Skeletal muscle tissue (tissue), 4 donors: ENCODE results near the gene LAX1. TPM values are rescaled to one million over a fixed set of nuclear protein-coding genes. Genes with fewer than 3 reads are reported as not detected.

Experiments
- H3K27ac ChIP-seq: one replicate; pipeline ENCODE4 v1.7.0; 2013; ENCODE audit warnings: mild to moderate bottlenecking, low read depth, low read length, inconsistent platforms
- H3K27me3 ChIP-seq, 3 donors: one replicate each; pipeline ENCODE4 v1.7.0; 2013; ENCODE audit warnings: low read length in 3 of 3; ENCODE audit not compliant: control insufficient read depth in 3 of 3, insufficient read depth in 3 of 3
- H3K36me3 ChIP-seq, 3 donors: one replicate each; pipeline ENCODE4 v1.7.0; 2013; ENCODE audit warnings: low read length in 3 of 3; ENCODE audit not compliant: control insufficient read depth in 3 of 3, insufficient read depth in 3 of 3
- H3K4me1 ChIP-seq, 3 donors: one replicate each; pipeline ENCODE4 v1.7.0; 2013; ENCODE audit warnings: low read length in 3 of 3, mild to moderate bottlenecking in 3 of 3; ENCODE audit not compliant: control insufficient read depth in 3 of 3, insufficient read depth in 3 of 3
- H3K4me3 ChIP-seq, 3 donors: one replicate each; pipeline ENCODE4 v1.7.0; 2013; ENCODE audit warnings: low read length in 3 of 3
- H3K9ac ChIP-seq, 3 donors: one replicate each; pipeline ENCODE4 v1.7.0; 2013; ENCODE audit warnings: low read length in 3 of 3, mild to moderate bottlenecking in 3 of 3, moderate library complexity in 2 of 3, low read depth in 1 of 3
- H3K9me3 ChIP-seq, 3 donors: one replicate each; pipeline ENCODE4 v1.7.0; 2013; ENCODE audit warnings: low read length in 3 of 3; ENCODE audit not compliant: control insufficient read depth in 3 of 3
- total RNA-seq: library from RNA; depleted of rRNA; stranded (reverse); fragments of >200 nt; gene quantifications from one replicate; pipeline ENCODE4 v1.2.3, GENCODE V29; 2014
- donor health status: Osteomylitis.

LAX1 gene, protein sequence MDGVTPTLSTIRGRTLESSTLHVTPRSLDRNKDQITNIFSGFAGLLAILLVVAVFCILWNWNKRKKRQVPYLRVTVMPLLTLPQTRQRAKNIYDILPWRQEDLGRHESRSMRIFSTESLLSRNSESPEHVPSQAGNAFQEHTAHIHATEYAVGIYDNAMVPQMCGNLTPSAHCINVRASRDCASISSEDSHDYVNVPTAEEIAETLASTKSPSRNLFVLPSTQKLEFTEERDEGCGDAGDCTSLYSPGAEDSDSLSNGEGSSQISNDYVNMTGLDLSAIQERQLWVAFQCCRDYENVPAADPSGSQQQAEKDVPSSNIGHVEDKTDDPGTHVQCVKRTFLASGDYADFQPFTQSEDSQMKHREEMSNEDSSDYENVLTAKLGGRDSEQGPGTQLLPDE
- total RNA-seq: not detected

DNA sequence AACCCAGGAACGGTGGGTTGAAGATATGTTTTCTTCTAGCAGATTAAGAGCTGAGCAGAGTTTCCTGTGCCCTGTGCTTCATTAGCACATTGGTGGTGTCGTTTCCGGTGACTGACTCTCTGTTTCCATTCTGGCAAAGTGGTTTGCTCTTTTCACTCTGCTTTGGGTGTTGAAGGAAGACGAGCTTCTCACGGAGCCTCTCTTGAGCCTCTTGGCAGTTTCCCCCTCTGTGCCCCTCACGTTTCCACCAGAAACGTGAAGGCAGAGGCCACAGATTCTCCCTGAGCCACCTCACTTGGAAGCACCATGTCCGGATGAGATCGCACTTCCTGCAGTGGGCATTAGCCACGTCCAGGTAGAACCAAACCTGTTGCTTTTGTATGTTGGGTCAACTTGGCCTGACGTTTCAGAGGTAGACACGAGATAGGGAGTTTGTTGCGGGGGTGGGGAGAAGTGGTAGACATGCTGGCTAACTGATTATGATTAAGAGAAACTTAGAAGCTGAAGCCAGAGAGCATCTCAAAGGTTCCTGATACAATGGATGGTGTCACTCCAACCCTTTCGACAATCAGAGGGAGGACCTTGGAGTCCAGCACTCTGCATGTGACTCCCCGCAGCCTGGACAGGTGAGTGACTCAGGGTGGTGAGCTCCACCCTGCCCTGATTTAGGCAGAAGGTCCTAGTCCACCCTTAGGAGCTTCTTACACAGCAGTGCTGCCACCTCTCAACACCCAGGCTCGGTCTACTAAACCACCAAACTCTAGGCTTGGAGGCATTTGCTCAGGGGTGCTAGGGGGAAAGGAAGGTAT lies at the start of gene LAX1:
TSS of gene LAX1 (plus strand) at position 155 of the 809 bp plus-strand sequence. CDS start at position 538, 383 bp downstream.
- H3K9ac ChIP-seq: no peak within 1 kb of the TSS
- H3K4me3 ChIP-seq: no peak within 1 kb of the TSS
- H3K4me1 ChIP-seq: peaks cover 5 to 11% (median 7%) of the 10 kb centered on the region in 3 donors
- H3K27ac ChIP-seq: no peak within 1 kb of the TSS
- H3K9me3 ChIP-seq: no peaks in the 10 kb centered on the region
- H3K36me3 ChIP-seq: no peaks in the 10 kb centered on the region
- no peaks in the 10 kb centered on the region for H3K27me3 ChIP-seq

DNA sequence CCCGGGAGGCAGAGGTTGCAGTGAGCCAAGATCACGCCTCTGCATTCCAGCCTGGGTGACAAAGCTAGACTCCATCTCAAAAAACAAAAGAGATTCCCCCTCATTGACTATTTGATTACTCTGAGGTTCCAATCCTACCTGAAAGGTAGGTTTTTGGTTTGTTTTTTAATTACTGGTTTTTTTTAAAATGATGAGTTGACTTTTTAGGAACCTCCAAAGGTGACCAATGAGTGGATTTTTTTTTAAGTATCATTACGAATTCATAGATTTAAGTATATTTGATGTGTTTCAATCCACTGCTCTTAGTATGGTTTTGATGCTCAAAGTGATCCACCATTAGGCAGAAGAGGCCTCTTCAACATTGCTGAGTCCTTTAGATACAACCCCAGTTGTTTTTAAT lies 47.9 kb upstream of the LAX1 start:
- no peak overlapping the region for H3K27ac ChIP-seq
- H3K9ac ChIP-seq: no peak overlapping the region
- no peaks in the 10 kb centered on the region for H3K27me3 ChIP-seq
- H3K4me3 ChIP-seq: no peak overlapping the region
- no peaks in the 10 kb centered on the region for H3K9me3 ChIP-seq
- H3K36me3 ChIP-seq: peaks cover 31 to 49% (median 39%) of the 10 kb centered on the region in 3 donors
- H3K4me1 ChIP-seq: no peaks in the 10 kb centered on the region

- Histone ChIP-seq H3K9ac (no peak overlapping the region), H3K4me3 (no peak overlapping the region), H3K27me3 (no peaks in the 10 kb centered on the region), H3K27ac (no peak overlapping the region), H3K4me1 (no peaks in the 10 kb centered on the region), H3K9me3 (no peaks in the 10 kb centered on the region), H3K36me3 (peaks cover 29 to 48% (median 35%) of the 10 kb centered on the region in 3 donors)
Measured at GRCh38 chr1:203720242-203720641, 44.7 kb upstream of the LAX1 start.

DNA sequence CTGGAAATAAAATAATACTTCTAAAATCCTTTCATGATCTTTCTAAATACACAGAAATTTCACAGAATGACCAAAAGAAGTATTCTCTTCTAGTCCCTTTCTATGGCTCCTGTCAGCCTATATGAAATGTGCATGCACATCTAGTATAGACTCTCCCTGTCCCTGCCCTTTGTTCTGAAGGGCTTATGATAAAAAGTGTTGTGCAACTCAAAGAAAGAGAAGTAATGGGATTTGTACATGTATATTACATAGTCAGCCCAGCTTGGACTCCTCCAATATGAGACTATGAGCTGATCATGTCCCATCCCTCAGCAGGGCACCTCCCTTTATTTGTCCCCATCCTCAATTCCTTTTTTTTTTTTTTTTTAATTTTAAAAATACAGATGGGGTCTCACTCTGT lies 42.1 kb upstream of the LAX1 start:
- Histone ChIP-seq H3K4me1 (peaks cover 0 to 6% (median 0%) of the 10 kb centered on the region in 3 donors), H3K27me3 (no peaks in the 10 kb centered on the region), H3K27ac (no peak overlapping the region), H3K9ac (no peak overlapping the region), H3K36me3 (peaks cover 41 to 54% (median 45%) of the 10 kb centered on the region in 3 donors), H3K4me3 (no peak overlapping the region), H3K9me3 (no peaks in the 10 kb centered on the region)

GRCh38 chr1:203726417-203726867 lies 38.5 kb upstream of the LAX1 start:
- no peak overlapping the region for H3K4me3 ChIP-seq
- H3K4me1 ChIP-seq: peaks cover 0 to 6% (median 0%) of the 10 kb centered on the region in 3 donors
- H3K36me3 ChIP-seq: peaks cover 35 to 52% (median 37%) of the 10 kb centered on the region in 3 donors
- H3K9me3 ChIP-seq: no peaks in the 10 kb centered on the region
- no peak overlapping the region for H3K27ac ChIP-seq
- no peaks in the 10 kb centered on the region for H3K27me3 ChIP-seq
- no peak overlapping the region for H3K9ac ChIP-seq

GRCh38 chr1:203733009-203733863 lies 31.7 kb upstream of the LAX1 start:
- Histone ChIP-seq H3K4me3 (no peak overlapping the region), H3K9me3 (no peaks in the 10 kb centered on the region), H3K36me3 (peaks cover 8 to 39% (median 20%) of the 10 kb centered on the region in 3 donors), H3K9ac (no peak overlapping the region), H3K4me1 (no peaks in the 10 kb centered on the region), H3K27ac (no peak overlapping the region), H3K27me3 (no peaks in the 10 kb centered on the region)

GRCh38 chr1:203742436-203742835 lies 22.5 kb upstream of the LAX1 start:
- Histone ChIP-seq H3K27ac (no peak overlapping the region), H3K4me3 (no peak overlapping the region), H3K27me3 (no peaks in the 10 kb centered on the region), H3K9ac (no peak overlapping the region), H3K4me1 (peaks cover 10 to 21% (median 21%) of the 10 kb centered on the region in 3 donors), H3K36me3 (peaks cover 5 to 19% (median 8%) of the 10 kb centered on the region in 3 donors), H3K9me3 (no peaks in the 10 kb centered on the region)

DNA sequence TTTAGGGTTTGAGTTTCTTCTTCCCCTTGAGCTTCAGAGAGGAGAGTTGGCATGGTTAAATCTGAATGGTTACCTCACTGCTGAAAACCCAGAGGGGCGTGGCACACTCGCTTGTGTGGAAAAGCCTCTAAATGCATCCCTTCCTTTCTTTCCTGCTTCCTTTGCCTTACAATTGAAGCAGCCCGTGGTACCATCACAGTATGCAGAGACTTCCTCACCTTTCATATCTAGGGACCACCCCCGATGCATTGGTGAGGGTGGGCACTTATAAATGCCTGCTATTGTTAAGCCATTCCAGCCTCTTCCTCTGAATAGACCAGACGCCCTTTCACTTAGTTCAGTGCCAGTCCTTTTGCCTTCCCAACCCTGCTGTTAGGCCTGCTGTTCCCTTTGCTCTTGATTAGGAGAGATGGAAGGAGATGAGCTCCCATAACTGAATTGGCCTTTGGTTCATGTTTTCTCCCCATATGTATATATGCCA lies 21.9 kb upstream of the LAX1 start:
- Histone ChIP-seq H3K36me3 (peaks cover 3 to 16% (median 8%) of the 10 kb centered on the region in 3 donors), H3K4me1 (peaks cover 10 to 21% (median 21%) of the 10 kb centered on the region in 3 donors), H3K4me3 (no peak overlapping the region), H3K27me3 (no peaks in the 10 kb centered on the region), H3K9me3 (no peaks in the 10 kb centered on the region), H3K9ac (no peak overlapping the region), H3K27ac (no peak overlapping the region)
